Lung (tissue), 10 donors: ENCODE measurements around the gene LIMS3. TPM values are rescaled to one million over a fixed set of nuclear protein-coding genes. Genes with fewer than 3 reads are reported as not detected.
A peak's percentile ranks its signal among the peaks of the same experiment; 100 is the strongest.
"Not testable (repeated sequence)": the region's sequence is repeated elsewhere in the genome, so short reads cannot be mapped to it uniquely, and the experiment has no call there.

Experiments used
- ATAC-seq: fragments of 200-7000 bp; cut with Tn5 transposase; one replicate; pipeline ENCODE4 v1.9.1; 2020; ENCODE audit warnings: moderate number of reproducible peaks; ENCODE audit not compliant: insufficient read depth, low FRiP score
- DNase-seq, 3 donors: peaks; one replicate each; pipeline ENCODE4 v3.0.0-alpha.2; 2013 to 2017
- H3K27ac ChIP-seq, 2 donors: one replicate each; pipeline ENCODE4 v1.5.1; 2013; ENCODE audit warnings: mild to moderate bottlenecking in 2 of 2, moderate library complexity in 2 of 2, control low read depth in 1 of 2, inconsistent platforms in 1 of 2, low read depth in 1 of 2, low read length in 1 of 2
- H3K27me3 ChIP-seq, 3 donors: one replicate each; pipeline ENCODE4 v1.5.1; 2013; ENCODE audit warnings: low read length in 2 of 3; ENCODE audit not compliant: control insufficient read depth in 3 of 3, insufficient read depth in 3 of 3
- H3K36me3 ChIP-seq, 4 donors: one replicate each; pipeline ENCODE4 v1.5.1; 2013; ENCODE audit warnings: low read length in 4 of 4, mild to moderate bottlenecking in 1 of 4, moderate library complexity in 1 of 4; ENCODE audit not compliant: control insufficient read depth in 4 of 4, insufficient read depth in 4 of 4
- H3K4me1 ChIP-seq, 5 donors: one replicate each; pipeline ENCODE4 v1.5.1; 2013; ENCODE audit warnings: low read length in 5 of 5, mild to moderate bottlenecking in 2 of 5, moderate library complexity in 1 of 5; ENCODE audit not compliant: control insufficient read depth in 5 of 5, insufficient read depth in 5 of 5
- H3K4me3 ChIP-seq: one replicate; pipeline ENCODE4 v1.5.1; 2013; ENCODE audit warnings: mild to moderate bottlenecking, control low read depth, moderate library complexity
- H3K9ac ChIP-seq, 2 donors: one replicate each; pipeline ENCODE4 v1.5.1; 2013; ENCODE audit warnings: low read length in 2 of 2, control low read depth in 1 of 2; ENCODE audit not compliant: insufficient read depth in 1 of 2
- H3K9me3 ChIP-seq, 4 donors: one replicate each; pipeline ENCODE4 v1.5.1; 2013; ENCODE audit warnings: low read length in 3 of 4, mild to moderate bottlenecking in 1 of 4, moderate library complexity in 1 of 4; ENCODE audit not compliant: control insufficient read depth in 4 of 4, insufficient read depth in 3 of 4
- WGBS, 2 donors: extraction: QIAGEN DNeasy Blood & Tissue Kit; methylation state at CpG; one replicate each; pipeline ENCODE4 v1.1.7; 2013; 5-methylcytosine and 5-hydroxymethylcytosine counted together
- polyA plus RNA-seq, 2 donors: library from polyadenylated mRNA; stranded (reverse); fragments of 200-250 nt; gene quantifications; one replicate each; pipeline ENCODE4 v1.2.1, GENCODE V29; 2013
- total RNA-seq, 2 donors: library from RNA; depleted of rRNA in 1 of 2; stranded (reverse); fragments of >200 nt in 1 of 2; gene quantifications; one replicate each; pipeline ENCODE4 v1.2.1, GENCODE V29; 2014 to 2021
- donor health status: Bipolar disorder and iron deficiency.
- donor health status: healthy.
- donor health status: DM: yes; HTN: yes; CAD: no.

LIMS3 gene
- total and polyA plus RNA-seq, 4 donors = 0.55 to 3.3 (median 1.1) TPM

DNA sequence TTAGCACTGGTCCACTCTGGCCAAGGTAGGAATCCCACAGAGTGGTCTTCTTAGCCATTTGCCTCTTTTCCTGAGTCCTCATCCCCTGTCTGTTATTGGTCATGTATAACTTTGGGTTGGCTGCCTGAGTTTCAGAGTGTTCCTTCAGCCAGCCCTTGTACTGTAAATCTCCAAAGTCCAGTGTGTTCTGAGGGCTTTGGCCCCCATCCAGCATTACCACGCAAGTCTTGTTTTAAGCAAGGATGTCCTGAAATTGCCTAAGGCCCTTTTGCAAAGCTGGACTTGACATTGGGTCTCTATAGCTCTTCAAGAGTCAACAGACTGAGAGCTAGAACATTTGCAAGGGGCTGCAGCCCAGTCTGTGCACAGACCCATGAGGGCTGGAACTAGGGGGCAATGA, 68.4 kb downstream of the LIMS3 start:
- WGBS, 2 donors = no CpG with 5 or more reads among the region's 1 CpG
- not testable (repeated sequence) for H3K27ac ChIP-seq, H3K9me3 ChIP-seq, H3K9ac ChIP-seq, H3K4me1 ChIP-seq, H3K27me3 ChIP-seq, DNase-seq, ATAC-seq, H3K4me3 ChIP-seq, H3K36me3 ChIP-seq

DNA sequence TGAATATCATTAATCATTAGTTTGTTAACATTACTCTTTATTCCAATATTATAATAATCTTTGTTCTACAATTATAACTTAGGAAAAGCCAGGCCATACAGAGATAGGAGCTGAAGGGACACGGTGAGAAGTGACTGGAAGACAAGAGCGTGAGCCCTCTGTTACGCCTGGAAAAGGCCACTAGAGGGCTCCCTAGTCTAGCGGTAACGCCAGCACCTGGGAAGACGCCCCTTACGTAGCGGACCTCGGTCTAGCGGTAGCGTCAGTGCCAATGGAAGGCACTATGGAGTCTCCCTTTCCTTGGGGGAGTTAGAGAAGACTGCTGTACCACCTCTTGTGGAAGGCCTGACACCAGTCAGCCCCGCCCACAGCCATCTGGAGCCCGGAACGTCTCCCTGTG, 71.4 kb downstream of the LIMS3 start:
- peak; percentile 34 for ATAC-seq
- DNase-seq = not testable (repeated sequence)

DNA sequence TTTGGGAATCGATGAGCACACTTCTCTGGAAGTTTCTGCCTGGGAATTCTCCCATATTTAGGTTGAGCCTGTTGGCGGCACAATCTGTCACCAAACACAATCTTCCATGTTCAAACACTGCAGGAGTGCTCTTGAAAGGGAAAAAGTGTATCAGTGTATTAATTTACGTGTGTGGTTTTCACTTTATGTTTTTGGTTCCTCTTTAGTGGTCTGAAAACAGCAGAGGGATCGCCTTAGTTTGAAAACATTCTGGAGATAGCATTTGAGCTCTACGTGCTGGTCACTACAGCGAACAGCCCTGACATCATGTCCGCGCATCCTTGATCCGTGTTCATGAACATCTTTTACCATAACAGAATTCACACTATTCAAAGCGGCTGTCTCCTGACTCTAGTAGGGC, 73.2 kb downstream of the LIMS3 start:
- ATAC-seq, H3K4me1 ChIP-seq, H3K27me3 ChIP-seq, DNase-seq, H3K9me3 ChIP-seq, H3K27ac ChIP-seq, H3K4me3 ChIP-seq, H3K9ac ChIP-seq, H3K36me3 ChIP-seq: not testable (repeated sequence)
- no CpG with 5 or more reads among the region's 10 CpGs for WGBS, 2 donors

More for the DNA sequence above, 71.4 kb downstream of the LIMS3 start:
- not testable (repeated sequence) for H3K27ac ChIP-seq, H3K9ac ChIP-seq, H3K4me1 ChIP-seq, H3K36me3 ChIP-seq, H3K27me3 ChIP-seq, H3K4me3 ChIP-seq, H3K9me3 ChIP-seq
- WGBS, 2 donors = no CpG with 5 or more reads among the region's 14 CpGs

Other genes starting within 250 kb of the LIMS3 start
- gene RGPD5, start 104.4 kb upstream of the LIMS3 start, total RNA-seq = 10 to 100 TPM; 44.6 to 82.0 TPM
- 10 to 100 TPM in 1 of 2 donors, 1 to 10 TPM in 1; 3.8 to 13.2 TPM for gene RGPD5, start 104.4 kb upstream of the LIMS3 start, polyA plus RNA-seq
- 100 to 1,000 TPM; 121 to 123 TPM for gene MALL, start 217.1 kb downstream of the LIMS3 start, total RNA-seq
- 10 to 100 TPM; 41.5 to 97.7 TPM for gene MALL, start 217.1 kb downstream of the LIMS3 start, polyA plus RNA-seq